Measurements from ENCODE around the gene PDE7B.

Gene PDE7B

DNA sequence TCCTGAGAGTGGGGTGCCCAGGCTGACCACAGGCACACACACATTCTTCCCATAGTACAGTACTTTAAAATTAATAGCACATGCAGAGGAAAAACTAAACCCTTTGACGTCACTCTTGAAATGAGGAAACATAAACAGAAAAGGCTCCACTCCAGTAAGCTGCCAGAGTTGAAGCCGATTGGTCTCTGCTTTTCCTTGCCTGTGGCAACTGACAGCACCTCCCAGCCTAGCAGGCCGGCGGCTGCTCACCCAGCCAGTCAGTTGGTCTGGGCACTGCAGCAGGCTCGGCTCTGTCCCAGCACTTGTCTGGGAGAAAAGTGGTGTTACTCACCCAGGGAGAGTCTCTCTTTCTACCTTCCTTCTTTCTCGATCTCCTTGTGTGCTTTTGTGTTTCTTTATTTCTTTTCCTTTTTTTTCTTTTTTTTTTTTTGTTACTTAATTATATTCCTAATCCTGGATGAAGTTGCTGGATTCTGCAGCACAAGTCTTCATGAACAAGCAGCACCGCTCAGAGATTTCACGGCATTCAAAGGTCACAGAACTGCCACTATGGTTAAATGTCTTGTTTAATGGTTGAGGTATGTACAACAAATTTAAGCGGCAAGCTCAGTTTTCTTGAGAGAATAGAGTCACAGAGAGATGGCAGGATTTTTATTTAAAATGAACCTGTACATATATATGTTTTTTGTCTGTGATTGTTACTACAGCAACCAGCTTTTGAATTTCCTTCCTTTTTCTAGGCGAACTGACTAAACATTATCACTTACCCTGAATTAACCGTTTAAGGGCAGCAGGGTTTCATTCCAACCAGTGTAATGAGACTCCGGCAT is at the start of gene PDE7B:
TSS of gene PDE7B (plus strand) at position 260 of the 830 bp plus-strand sequence.
- TF ChIP-seq, protein P1, sequence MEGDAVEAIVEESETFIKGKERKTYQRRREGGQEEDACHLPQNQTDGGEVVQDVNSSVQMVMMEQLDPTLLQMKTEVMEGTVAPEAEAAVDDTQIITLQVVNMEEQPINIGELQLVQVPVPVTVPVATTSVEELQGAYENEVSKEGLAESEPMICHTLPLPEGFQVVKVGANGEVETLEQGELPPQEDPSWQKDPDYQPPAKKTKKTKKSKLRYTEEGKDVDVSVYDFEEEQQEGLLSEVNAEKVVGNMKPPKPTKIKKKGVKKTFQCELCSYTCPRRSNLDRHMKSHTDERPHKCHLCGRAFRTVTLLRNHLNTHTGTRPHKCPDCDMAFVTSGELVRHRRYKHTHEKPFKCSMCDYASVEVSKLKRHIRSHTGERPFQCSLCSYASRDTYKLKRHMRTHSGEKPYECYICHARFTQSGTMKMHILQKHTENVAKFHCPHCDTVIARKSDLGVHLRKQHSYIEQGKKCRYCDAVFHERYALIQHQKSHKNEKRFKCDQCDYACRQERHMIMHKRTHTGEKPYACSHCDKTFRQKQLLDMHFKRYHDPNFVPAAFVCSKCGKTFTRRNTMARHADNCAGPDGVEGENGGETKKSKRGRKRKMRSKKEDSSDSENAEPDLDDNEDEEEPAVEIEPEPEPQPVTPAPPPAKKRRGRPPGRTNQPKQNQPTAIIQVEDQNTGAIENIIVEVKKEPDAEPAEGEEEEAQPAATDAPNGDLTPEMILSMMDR (IDR thresholded peaks at IDR 0.05; ENCODE audit: borderline replicate concordance, insufficient read depth, low read depth, low read length), result no peak
- no peak within 1 kb of the TSS for H3K4me3 ChIP-seq (ENCODE audit: low read depth, low read length)

- TF ChIP-seq, protein P1 (IDR thresholded peaks at IDR 0.05; ENCODE audit: borderline replicate concordance, insufficient read depth, low read depth, low read length), result no peak
Observed at GRCh38 chr6:135801755-135802465, 49.6 kb upstream of the PDE7B start.

DNA sequence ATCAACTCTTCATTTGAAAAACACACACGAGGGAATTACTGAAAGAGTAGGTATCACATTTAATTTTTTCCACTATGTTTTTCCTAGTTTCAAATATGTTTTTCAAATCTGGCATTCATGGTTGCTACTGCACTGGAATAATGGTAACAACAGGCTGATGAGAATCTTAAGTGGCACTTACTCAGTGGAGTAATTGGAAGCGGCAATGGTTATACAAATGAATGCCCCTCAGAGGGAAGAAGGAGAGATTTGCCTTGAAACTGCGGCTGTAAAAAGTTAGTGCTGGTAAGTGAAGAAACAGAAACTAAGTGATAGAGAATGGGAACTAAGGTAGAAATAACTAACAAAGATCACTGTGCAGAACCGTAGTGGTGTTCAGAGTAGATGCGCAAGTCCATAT is 41.0 kb upstream of the PDE7B start:
- TF ChIP-seq, protein P1 (IDR thresholded peaks at IDR 0.05; ENCODE audit: borderline replicate concordance, insufficient read depth, low read depth, low read length), result no peak
- H3K4me3 ChIP-seq (ENCODE audit: low read depth, low read length), result no peak overlapping the region

More at GRCh38 chr6:135801755-135802465, 49.6 kb upstream of the PDE7B start:
- no peak overlapping the region for H3K4me3 ChIP-seq (ENCODE audit: low read depth, low read length)

DNA sequence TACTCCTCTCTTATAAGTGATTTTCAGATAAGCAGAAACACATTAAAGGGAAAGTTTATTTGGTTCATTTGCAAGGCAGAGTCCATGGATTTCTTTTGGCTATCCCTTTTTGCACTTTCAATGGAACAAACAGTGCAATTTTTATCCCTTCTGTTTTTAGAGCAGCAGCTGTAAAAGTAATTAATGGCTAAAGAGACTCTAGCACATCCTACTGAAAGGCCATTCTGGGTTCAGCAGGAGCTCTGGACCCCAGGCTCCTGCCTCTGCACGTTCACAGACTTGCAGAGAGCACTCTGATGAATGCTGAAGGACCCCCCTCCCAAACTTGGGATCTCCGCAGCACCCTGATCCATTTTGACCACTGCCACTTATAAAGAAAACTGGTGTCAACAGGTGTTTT is 40.3 kb upstream of the PDE7B start:
- TF ChIP-seq, protein P1 (IDR thresholded peaks at IDR 0.05; ENCODE audit: borderline replicate concordance, insufficient read depth, low read depth, low read length), result no peak
- H3K4me3 ChIP-seq (ENCODE audit: low read depth, low read length), result no peak overlapping the region

GRCh38 chr6:135811644-135812526 is 39.6 kb upstream of the PDE7B start:
- H3K4me3 ChIP-seq (ENCODE audit: low read depth, low read length), result no peak overlapping the region
- TF ChIP-seq, protein P1 (IDR thresholded peaks at IDR 0.05; ENCODE audit: borderline replicate concordance, insufficient read depth, low read depth, low read length), result no peak

GRCh38 chr6:135813401-135813800 is 38.1 kb upstream of the PDE7B start:
- TF ChIP-seq, protein P1 (IDR thresholded peaks at IDR 0.05; ENCODE audit: borderline replicate concordance, insufficient read depth, low read depth, low read length), result no peak
- no peak overlapping the region for H3K4me3 ChIP-seq (ENCODE audit: low read depth, low read length)

All from GM12875 (cell line).